HEK293 (cell line): ENCODE measurements around the gene EIF2S1.

Experiments
- CTCF ChIA-PET: fragments of 350-600 bp; formaldehyde crosslinking; extraction: SDS; loops from one replicate; lab custom pipeline; 2021; ENCODE audit warnings: antibody characterized with exemption; lab: Yijun Ruan, JAX
- POLR2A ChIA-PET: fragments of 300-600 bp; formaldehyde crosslinking; extraction: SDS; loops from one replicate; lab custom pipeline; 2020; ENCODE audit warnings: antibody characterized with exemption, inconsistent platforms; lab: Yijun Ruan, JAX
- H3K27ac ChIP-seq: fragments of 200-500 bp; sonication (Bioruptor generic); 2 replicates; pipeline ENCODE4 v1.5.1; 2014; ENCODE audit warnings: low read depth, low read length, control low read depth, inconsistent platforms; ENCODE audit errors: extremely low read depth
- H3K36me3 ChIP-seq, 2 experiments: fragments of 200-500 bp in 1 of 2; sonication (Bioruptor generic) in 1 of 2; 1 replicate in 1 of 2; 2 replicates in 1 of 2; pipeline ENCODE4 v1.5.1; 2014 to 2017; ENCODE audit warnings: inconsistent platforms in 2 of 2, low read length in 2 of 2; ENCODE audit not compliant: control insufficient read depth in 2 of 2, insufficient read depth in 1 of 2
- H3K4me1 ChIP-seq: fragments of 200-500 bp; sonication (Bioruptor generic); 2 replicates; pipeline ENCODE4 v1.5.1; 2014; ENCODE audit warnings: mild to moderate bottlenecking, low read length, inconsistent platforms; ENCODE audit not compliant: control insufficient read depth, insufficient read depth
- H3K4me3 ChIP-seq: 2 replicates; pipeline ENCODE4 v1.5.1; 2011; ENCODE audit warnings: low read depth, mild to moderate bottlenecking, control low read depth, low read length, moderate library complexity
- H3K9me3 ChIP-seq: fragments of 200-500 bp; sonication (Bioruptor generic); 2 replicates; pipeline ENCODE4 v1.5.1; 2014; ENCODE audit warnings: low read depth, low read length, inconsistent platforms; ENCODE audit not compliant: control insufficient read depth, insufficient read depth
- GLI2 ChIP-seq: fragments of 450-650 bp; formaldehyde crosslinking; IDR thresholded peaks from 2 replicates; pipeline ENCODE4; 2017; ENCODE audit warnings: missing biosample characterization, missing genetic modification characterization, low read depth, borderline replicate concordance
- PRDM6 ChIP-seq: fragments of 450-650 bp; formaldehyde crosslinking; IDR thresholded peaks from 2 replicates; pipeline ENCODE4 v1.5.1; 2017; ENCODE audit warnings: missing biosample characterization, missing genetic modification characterization
- ZBTB48 ChIP-seq: fragments of 450-650 bp; formaldehyde crosslinking; IDR thresholded peaks from 2 replicates; pipeline ENCODE4 v1.5.1; 2016; ENCODE audit warnings: missing biosample characterization, missing genetic modification characterization
- ZNF133 ChIP-seq: fragments of 450-650 bp; formaldehyde crosslinking; IDR thresholded peaks from 2 replicates; pipeline ENCODE4 v1.5.1; 2016; ENCODE audit warnings: missing biosample characterization, missing genetic modification characterization
- ZNF239 ChIP-seq: fragments of 450-650 bp; formaldehyde crosslinking; IDR thresholded peaks from 2 replicates; pipeline ENCODE4 v1.5.1; 2016; ENCODE audit warnings: missing biosample characterization, missing genetic modification characterization
- ZNF274 ChIP-seq, 2 experiments: fragments of 200-500 bp in 1 of 2; fragments of 450-650 bp in 1 of 2; sonication (Bioruptor generic) in 1 of 2; formaldehyde crosslinking in 1 of 2; IDR thresholded peaks; 2 replicates each; pipeline versions ENCODE4 v1.5.1 to v1.6.1; 2014 to 2016; ENCODE audit warnings: borderline replicate concordance in 1 of 2, inconsistent platforms in 1 of 2, low read length in 1 of 2, missing biosample characterization in 1 of 2, missing genetic modification characterization in 1 of 2
- ZNF530 ChIP-seq: fragments of 450-650 bp; formaldehyde crosslinking; IDR thresholded peaks from 2 replicates; pipeline ENCODE4 v1.5.1; 2016; ENCODE audit warnings: low read depth, missing biosample characterization, missing genetic modification characterization
- ZNF610 ChIP-seq: fragments of 450-650 bp; formaldehyde crosslinking; IDR thresholded peaks from 2 replicates; pipeline ENCODE4 v1.5.1; 2016; ENCODE audit warnings: missing biosample characterization, missing genetic modification characterization, borderline replicate concordance
- ZNF677 ChIP-seq: fragments of 450-650 bp; IDR thresholded peaks from 2 replicates; pipeline ENCODE4 v1.5.0; 2018; ENCODE audit warnings: missing biosample characterization, mild to moderate bottlenecking, missing genetic modification characterization, moderate library complexity
- ZNF692 ChIP-seq: fragments of 450-650 bp; formaldehyde crosslinking; IDR thresholded peaks from 2 replicates; pipeline ENCODE4 v1.5.1; 2016; ENCODE audit warnings: missing biosample characterization, missing genetic modification characterization
- ZNF704 ChIP-seq: fragments of 450-650 bp; formaldehyde crosslinking; IDR thresholded peaks from 2 replicates; pipeline ENCODE4 v1.5.1; 2016; ENCODE audit warnings: missing biosample characterization, missing genetic modification characterization
- TF ChIP-seq, protein P1 (sequence below): fragments of 450-650 bp; formaldehyde crosslinking; IDR thresholded peaks from 2 replicates; pipeline ENCODE4 v1.5.1; 2016; ENCODE audit warnings: missing biosample characterization, missing genetic modification characterization
- TF ChIP-seq, protein P2 (sequence below): fragments of 450-650 bp; formaldehyde crosslinking; IDR thresholded peaks from 2 replicates; pipeline ENCODE4 v1.5.1; 2016; ENCODE audit warnings: missing biosample characterization, missing genetic modification characterization

EIF2S1 gene

DNA sequence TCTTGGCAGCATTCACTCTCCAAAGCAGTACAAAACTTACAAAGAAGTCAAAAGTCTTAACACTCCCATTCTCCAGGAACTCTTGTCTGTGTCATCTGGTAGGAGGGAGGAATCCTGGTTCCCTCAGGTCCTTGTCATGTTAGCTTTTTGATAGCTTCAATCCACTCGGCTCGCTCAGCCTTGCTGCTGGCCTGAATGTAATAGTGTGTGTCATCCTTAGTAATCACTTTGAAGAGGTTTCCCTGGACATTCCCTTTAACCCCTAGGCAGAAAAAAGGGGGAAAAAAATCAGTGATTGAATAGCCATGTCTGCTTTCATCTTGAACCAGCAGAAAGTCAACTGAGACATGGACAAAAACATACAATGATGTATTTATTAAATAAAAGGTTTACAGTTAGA lies 27.1 kb downstream of the EIF2S1 start:
- no peak for TF ChIP-seq ZBTB48 (tag by site-specific recombination)
- TF ChIP-seq ZNF274 (IDR thresholded peaks at IDR 0.05; ENCODE audit: low read length): no peak
- TF ChIP-seq ZNF274 (tag by site-specific recombination; IDR thresholded peaks at IDR 0.05; ENCODE audit: borderline replicate concordance): no peak
- TF ChIP-seq GLI2 (tag by site-specific recombination): no peak
- peaks cover 30 to 53% of the 10 kb centered on the region in 2 experiments for H3K36me3 ChIP-seq

DNA sequence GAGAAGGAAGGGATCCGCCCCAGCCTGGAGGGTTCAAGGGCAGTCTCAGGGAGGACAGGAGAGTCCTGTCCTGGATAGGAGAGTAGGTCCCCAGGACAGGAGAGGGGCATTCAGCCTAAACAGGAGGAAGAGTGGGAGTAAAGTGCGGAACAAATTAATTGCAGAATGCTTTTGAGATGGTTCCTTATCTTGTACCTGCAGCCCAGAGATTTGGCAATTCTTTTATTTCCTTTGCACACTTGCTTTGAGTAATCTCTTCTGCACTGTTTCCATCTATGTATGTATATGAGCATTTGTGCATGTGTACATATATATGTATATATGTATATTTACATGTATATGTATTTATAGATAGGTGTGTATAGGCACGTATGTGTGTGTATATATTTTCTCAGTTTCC lies 29.1 kb downstream of the EIF2S1 start:
- Histone ChIP-seq H3K4me1 (no peaks in the 10 kb centered on the region), H3K36me3 (peaks cover 12 to 33% of the 10 kb centered on the region in 2 experiments), H3K27ac (no peak overlapping the region), H3K9me3 (no peaks in the 10 kb centered on the region), H3K4me3 (no peak overlapping the region)
- POLR2A ChIA-PET: no interaction called here
- TF ChIP-seq, protein P1, sequence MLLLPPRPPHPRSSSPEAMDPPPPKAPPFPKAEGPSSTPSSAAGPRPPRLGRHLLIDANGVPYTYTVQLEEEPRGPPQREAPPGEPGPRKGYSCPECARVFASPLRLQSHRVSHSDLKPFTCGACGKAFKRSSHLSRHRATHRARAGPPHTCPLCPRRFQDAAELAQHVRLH (tag by site-specific recombination): no peak
- TF ChIP-seq ZNF133 (tag by site-specific recombination) (no peak), ZNF239 (no peak), ZNF610 (tag by site-specific recombination) (no peak), ZNF530 (tag by site-specific recombination) (no peak), ZNF692 (no peak), PRDM6 (no peak), ZNF704 (no peak)
- TF ChIP-seq, protein P2, sequence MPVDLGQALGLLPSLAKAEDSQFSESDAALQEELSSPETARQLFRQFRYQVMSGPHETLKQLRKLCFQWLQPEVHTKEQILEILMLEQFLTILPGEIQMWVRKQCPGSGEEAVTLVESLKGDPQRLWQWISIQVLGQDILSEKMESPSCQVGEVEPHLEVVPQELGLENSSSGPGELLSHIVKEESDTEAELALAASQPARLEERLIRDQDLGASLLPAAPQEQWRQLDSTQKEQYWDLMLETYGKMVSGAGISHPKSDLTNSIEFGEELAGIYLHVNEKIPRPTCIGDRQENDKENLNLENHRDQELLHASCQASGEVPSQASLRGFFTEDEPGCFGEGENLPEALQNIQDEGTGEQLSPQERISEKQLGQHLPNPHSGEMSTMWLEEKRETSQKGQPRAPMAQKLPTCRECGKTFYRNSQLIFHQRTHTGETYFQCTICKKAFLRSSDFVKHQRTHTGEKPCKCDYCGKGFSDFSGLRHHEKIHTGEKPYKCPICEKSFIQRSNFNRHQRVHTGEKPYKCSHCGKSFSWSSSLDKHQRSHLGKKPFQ: no peak
- CTCF ChIA-PET: no interaction called here

More for the DNA sequence above, 27.1 kb downstream of the EIF2S1 start:
- Histone ChIP-seq H3K27ac (no peak overlapping the region), H3K4me3 (no peak overlapping the region), H3K9me3 (no peaks in the 10 kb centered on the region), H3K4me1 (no peaks in the 10 kb centered on the region)
- ChIA-PET POLR2A (no interaction called here), CTCF (interaction anchor here (1.0 kb wide), 1 partner anchor 41 kb away, joined by 4 read pairs; no protein-coding TSS in a partner anchor)

GRCh38 chr14:67389811-67390534 lies 29.8 kb downstream of the EIF2S1 start:
- no peak overlapping the region for H3K27ac ChIP-seq
- peaks cover 7 to 26% of the 10 kb centered on the region in 2 experiments; a peak in 2 of 3 replicates for H3K36me3 ChIP-seq
- no peaks in the 10 kb centered on the region for H3K4me1 ChIP-seq
- POLR2A ChIA-PET: interaction anchor here (0.5 kb wide), 1 partner anchor 439 kb away, joined by 3 read pairs; no protein-coding TSS in a partner anchor
- no peak overlapping the region for H3K4me3 ChIP-seq
- CTCF ChIA-PET: interaction anchor here (0.6 to 1.2 kb wide), 3 partner anchors 13 to 223 kb away, joined by 3 to 5 read pairs (median 3); no protein-coding TSS in a partner anchor
- TF ChIP-seq ZNF677 (tag by site-specific recombination): no peak
- no peaks in the 10 kb centered on the region for H3K9me3 ChIP-seq
